CD4-positive, alpha-beta T cell treated with Interferon gamma for 1 hour (primary cell): ENCODE results near the gene REXO5.
"Not testable (repeated sequence)": the region's sequence is repeated elsewhere in the genome, so short reads cannot be mapped to it uniquely, and the experiment has no call there.

Experiments
- DNase-seq: peaks from one replicate; pipeline ENCODE4 v3.0.0-alpha.2; 2020

REXO5 gene, protein sequence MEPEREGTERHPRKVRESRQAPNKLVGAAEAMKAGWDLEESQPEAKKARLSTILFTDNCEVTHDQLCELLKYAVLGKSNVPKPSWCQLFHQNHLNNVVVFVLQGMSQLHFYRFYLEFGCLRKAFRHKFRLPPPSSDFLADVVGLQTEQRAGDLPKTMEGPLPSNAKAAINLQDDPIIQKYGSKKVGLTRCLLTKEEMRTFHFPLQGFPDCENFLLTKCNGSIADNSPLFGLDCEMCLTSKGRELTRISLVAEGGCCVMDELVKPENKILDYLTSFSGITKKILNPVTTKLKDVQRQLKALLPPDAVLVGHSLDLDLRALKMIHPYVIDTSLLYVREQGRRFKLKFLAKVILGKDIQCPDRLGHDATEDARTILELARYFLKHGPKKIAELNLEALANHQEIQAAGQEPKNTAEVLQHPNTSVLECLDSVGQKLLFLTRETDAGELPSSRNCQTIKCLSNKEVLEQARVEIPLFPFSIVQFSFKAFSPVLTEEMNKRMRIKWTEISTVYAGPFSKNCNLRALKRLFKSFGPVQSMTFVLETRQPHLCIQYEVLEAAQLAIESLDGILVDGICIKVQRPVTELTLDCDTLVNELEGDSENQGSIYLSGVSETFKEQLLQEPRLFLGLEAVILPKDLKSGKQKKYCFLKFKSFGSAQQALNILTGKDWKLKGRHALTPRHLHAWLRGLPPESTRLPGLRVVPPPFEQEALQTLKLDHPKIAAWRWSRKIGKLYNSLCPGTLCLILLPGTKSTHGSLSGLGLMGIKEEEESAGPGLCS

DNA sequence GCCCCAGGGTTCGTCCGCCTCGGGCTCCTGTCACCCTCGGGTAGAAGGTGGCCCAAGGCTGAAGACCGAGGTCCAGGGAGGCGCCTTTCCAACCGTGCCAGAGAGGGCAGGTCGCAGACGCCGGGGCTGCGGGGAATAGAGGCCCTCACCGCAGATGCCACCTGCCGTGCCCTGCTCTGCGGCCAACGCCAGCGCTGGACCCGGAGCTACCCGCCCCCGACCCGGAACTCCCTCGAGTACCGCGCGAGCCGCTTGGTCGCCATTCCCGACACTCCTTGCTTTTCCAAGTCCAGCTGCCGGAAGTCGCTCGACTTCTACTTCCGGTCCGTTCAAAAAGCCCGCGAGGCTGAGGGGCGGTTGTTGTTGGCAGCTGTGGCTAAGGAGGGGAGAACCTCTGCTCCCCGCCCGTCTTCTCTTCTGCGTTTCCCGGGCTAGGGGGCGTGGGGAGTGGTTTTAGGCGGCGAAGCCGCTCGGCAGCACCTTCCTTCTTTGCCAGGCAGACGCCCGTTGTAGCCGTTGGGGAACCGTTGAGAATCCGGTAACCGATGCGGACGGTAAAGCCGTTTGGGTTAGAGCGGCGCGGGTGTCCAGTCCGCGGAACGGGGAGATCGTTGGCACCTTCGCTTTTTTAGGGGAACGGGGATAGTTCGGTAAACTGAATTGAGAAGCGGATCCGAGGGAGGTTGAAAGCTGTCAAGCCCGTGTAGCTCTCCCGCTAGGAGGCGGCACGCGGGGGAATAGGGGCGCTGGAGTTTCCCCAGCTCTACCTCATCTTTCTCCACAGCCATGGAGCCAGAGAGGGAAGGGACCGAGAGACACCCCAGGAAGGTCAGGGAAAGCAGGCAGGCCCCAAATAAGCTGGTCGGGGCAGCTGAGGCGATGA is at the start of gene REXO5, which contains the start of gene ERI2:
Gene REXO5 (plus strand): TSS at position 360 of the 883 bp plus-strand sequence. CDS start 427 bp downstream, at position 787.
Gene ERI2 (minus strand): TSS at position 305 of the 883 bp plus-strand sequence. CDS start 42 bp downstream, at position 263.
- DNase-seq: peak; percentile 76

DNA sequence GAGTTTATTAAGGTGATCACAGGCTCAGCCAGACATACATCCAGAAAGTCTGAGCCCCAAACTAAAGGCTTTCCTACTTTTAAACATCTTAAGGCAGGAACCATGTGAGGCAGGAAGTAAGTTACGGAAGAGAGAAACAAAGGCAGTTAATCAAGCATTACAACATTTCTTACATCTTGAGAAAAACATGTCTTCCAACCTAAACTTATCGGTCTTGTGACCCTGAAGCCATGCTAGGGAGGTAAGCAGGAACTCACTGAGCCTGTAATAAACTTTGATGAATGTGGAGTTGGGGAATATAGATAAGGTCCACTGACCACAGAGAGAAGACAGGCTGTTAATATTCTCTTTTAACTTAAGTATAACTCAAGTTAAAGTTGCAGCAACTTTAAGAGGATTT is 46.0 kb upstream of the REXO5 start:
- DNase-seq: no peak

DNA sequence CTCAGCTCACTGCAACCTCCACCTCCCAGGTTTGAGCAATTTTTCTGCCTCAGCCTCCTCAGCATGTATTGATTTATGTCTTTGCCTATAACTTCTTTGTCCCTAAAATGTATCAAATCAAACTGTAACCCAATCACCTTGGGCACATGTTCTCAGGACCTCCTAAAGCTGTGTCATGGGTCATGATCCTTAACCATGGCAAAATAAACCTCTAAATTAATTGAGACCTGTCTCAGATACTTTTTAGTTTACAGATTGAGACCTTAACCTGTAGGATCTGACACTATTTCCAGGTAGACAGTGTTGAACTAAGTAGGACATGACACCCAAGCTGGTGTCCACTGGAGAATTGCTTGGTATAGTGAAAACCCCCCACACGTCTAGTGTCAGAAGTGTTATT is 45.2 kb upstream of the REXO5 start:
- no peak for DNase-seq

DNA sequence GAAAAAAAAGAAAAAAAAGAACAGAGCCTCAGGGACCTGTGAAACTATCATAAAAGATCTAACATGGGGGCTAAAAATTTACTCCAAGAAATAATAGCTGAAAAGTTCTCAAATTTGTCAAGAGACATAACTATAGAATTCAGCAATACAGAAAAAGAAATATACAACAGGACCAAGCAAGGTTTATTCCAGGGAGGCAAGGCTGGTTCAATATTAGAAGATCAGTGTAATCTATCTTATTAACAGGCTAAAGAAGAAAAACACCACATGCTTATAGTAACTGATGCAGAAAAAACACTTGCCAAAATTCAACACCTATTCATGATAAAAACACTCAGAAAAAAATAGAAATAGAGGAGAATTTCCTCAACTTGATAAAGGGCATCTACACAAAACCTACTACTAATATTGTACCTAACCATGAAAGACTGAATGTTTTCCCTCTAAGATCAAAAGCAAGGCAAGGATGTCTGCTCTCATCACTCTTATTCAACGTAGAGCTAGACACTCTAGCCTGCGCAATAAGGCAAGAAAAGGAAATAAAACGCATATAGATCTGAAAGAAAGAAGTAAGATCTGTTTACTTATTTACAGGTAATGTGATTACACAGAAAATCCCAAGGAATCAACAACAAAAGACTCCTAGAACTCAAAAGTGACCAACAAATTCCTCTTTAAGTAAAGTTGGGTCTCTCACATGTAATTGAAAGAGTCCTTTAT is 43.8 kb upstream of the REXO5 start:
- no peak for DNase-seq

DNA sequence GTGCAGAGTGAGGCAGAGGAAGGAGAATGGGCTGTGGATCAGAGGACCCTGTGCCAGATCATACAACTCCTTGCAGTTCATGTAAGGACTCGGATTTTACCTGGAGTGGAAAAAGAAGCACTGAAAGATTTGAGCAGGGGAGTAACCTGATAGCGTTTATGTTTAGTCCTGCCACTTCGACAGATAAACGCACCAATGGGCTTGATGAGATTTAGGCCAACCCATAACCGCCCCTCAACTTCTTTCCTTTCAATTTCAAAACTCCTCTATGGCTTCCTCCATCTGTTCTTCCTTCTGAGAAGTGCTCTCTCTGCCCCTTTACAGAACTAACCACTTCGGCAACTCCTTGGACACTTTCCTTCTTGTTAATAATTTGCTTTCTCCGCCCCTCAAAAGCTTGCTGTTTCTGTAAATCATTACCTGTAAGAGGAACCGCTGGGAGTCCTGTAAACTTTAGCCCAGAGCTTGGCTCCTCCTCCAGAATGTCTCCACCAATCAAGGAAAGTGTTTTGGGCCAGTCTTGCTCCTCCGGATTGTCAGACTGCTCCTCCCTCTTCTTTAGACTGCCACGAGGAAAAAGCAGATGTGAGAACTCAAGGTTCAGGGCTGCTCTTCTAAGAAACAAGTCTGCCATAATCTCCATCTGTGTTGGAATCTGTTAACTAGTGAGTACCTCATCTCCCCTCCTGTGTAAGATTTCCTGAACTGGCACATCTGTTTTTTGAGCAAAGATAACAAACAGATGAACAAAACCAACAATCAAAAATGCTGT is 42.7 kb upstream of the REXO5 start, which contains the start of gene ACSM3:
Gene ACSM3 (plus strand): TSS at position 554 of the 772 bp plus-strand sequence. CDS start 6,021 bp downstream, outside the sequence.
- peak; percentile 80 for DNase-seq

DNA sequence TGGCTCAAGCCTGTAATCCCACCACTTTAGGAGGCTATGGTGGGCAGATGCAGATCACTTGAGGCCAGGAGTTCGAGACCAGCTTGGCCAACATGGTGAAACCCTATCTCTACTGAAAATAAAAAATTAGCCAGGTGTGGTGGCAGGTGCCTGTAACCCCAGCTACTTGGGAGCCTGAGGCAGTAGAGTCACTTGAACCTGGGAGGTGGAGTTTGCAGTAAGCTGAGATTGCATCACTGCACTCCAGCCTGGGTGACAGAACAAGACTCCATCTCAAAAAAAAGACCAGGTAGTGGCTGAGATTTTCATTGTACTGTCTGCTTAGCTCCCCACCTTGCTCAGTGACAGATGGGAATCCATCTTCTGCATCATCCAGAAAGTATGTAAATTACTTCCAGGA is 41.9 kb upstream of the REXO5 start:
- DNase-seq: not testable (repeated sequence)

DNA sequence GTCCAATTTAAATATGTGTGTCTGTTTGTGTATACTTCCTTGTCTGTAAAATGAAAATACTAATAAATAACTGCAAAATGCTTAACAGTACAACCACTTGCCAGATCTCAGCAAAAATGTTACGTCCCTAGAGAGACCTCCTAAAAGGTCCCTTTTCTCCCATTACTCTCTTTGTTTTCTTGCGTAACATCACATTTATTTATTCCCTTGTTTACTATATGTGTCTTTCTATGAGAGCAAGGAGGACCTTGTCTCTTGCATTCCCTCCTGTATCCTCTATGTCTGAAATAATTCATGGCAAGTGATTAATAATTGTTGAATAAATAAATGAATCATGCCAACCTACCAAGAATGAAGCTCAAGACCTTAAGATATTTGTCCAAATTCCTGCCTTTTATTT is 40.6 kb upstream of the REXO5 start:
- no peak for DNase-seq

DNA sequence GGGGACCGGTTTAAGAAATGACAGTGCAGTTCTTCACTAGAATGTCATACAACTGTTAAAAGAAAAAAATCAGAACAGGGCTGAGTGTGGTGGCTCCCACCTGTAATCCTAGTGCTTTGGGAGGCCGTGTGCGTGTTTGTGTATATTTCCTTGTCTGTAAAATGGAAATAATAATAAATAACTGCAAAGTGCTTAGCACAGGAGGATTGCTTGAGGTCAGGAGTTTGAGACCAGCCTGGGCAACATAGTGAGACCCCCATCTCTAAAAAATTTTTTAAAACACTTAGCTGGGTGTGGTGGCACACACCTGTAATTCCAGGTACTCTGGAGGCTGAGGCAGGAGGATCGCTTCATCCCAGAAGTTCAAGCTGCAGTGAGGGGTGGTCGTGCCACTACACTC is 40.0 kb upstream of the REXO5 start:
- DNase-seq: no peak

DNA sequence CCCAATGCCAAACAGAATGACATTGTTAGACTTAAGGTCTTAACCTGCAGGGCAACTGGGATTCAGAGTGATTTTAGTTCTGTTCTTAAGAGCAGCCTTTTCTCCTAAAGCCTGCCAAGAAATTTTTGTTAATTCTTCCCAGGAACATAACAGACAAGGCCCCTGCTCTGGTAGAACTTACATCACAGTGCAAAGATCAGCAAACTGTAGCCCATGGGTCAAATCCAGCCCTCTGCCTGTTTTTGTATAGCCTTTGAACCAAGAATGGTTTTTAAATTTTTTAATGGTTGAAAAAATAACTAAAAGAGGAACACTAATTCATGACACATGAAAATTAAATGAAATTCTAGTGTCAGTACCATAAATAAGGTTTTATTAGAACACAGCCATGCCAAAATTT is 38.8 kb upstream of the REXO5 start:
- DNase-seq: no peak

DNA sequence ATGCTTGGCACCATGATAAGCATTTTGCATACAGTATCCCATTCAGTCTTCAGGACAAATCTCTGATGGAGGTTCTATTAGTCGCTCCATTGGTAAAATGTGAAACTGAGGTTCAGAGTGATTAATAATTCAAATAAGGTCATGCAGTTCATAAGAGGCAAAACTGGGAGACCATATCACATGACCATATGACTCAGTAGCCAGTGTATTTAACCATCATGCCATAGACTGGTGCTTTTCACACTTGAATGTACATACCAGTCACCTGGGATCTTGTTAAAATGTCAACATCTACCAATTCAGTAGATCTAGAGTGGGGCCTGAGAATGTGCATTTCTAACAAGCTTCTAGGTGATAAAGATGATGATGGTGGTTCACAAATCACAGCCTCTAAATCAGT is 38.2 kb upstream of the REXO5 start:
- DNase-seq: no peak

DNA sequence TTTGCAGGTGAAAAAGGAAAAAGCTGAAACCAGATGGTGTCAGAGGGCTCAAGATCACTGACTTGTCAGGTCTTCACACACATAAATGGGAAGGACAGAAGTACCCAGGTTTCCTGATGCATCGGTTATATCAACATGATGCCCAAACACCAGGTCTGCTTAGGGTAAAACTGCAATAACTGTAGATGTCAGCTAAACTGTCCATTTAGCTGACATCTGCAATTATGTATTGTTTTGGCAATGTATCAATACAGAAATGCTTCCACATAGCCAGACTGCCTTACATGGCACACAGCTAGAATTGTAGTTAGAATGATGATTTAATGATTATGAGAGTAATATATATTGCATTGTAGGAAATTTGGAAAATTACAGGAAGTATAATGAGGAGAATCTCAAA is 37.5 kb upstream of the REXO5 start:
- no peak for DNase-seq

DNA sequence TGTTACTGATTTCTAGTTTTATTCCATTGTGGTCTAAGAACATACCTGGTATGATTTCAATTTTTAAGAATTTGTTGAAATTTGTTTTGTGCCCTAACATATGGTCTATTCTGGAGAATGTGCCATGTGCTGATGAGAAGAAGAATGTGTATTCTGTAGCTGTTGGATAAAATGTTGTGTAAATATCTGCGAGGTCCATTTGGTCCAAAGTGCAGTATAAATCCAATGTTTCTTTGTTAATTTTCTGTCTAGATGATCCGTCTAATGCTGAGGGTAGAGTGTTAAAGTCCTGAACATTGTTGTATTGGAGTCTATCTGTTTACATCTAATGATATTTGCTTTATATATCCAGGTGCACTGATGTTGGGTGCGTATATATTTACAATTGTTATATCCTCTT is 32.6 kb upstream of the REXO5 start:
- DNase-seq: no peak

DNA sequence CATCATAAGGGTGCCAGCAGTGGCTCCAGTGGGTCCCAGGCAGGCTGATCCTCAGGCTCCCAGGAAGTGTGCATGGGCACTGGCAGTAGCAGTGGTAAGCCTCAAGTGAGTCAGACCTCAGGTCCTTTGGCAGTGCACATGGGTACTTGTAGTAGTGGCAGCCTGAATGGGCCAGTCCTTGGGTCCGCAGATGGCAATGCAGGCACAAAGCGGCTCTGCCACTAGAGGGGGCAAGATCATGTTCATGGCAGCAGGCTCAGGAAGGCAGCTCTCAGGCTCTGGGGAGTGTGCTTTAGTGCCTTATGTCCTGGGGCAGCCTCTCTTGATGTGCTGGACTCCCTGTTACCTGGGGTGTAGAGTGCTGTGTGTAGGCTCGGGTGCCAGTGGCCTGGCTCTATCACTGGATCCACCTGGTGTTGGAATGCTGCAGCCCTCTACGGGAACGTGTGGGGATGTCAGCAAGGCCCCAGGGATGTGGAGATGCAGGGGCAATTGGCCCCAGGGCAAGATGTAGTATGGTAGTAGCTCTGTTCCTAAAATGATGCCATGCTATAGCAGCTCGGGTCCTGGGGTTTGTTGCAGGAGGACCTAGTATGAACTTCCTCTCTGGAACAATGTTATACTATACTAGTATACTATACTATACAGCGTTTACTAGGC is 31.5 kb upstream of the REXO5 start:
- peak; percentile 48 for DNase-seq

DNA sequence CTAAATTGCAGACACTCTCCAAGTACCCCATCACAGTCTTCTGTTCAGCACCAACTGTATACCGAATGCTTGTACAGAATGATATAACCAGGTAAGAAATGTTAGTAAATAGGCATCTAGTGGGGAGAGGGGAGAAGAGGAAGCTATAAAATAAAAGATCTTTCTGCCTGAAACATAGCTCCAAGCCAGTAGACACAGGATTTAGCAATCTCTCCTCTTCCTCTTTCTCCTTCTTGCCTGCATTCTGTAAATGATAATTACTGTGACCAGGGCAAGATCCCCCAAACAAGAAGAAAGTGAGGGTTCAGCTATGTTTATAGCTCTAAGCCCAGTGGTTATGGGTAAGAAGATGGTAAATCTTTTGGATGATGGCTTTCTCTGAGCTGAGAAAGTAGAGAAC is 24.6 kb upstream of the REXO5 start:
- DNase-seq: no peak

DNA sequence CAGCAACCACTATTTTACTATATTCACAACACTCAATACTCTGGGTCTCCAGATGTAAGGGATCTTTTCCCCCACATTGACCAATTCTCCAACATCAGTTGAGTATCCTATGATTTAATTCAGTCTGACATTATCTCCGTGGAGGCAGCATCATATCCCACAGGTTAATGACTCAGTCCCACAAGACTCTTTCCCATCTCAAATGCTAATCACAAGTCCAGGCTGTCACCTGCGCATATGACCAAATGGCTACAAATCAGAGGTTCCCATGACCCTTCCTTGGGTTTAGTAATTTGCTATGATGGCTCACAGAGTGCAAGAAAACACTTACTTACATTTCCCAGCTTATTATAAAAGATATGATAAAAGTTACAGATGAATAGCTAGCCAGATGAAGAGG is 23.9 kb upstream of the REXO5 start:
- DNase-seq: no peak

DNA sequence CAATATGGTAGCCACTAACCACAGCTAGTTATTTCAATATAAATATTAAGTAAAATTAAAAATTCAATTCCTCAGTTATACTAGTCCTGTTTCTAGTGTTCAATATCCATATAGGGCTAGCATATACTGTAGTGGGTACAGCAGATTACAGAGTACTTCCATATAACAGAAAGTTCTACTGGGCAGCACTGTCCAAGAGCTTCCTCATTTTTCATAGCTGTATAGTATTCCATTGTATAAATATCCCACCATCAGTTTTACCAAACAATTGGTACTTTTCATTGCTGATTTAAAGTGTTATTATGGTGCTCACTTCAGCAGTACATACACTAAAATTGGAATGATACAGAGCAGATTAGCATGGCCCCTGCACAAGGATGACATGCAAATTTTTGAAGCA is 22.1 kb upstream of the REXO5 start:
- no peak for DNase-seq

DNA sequence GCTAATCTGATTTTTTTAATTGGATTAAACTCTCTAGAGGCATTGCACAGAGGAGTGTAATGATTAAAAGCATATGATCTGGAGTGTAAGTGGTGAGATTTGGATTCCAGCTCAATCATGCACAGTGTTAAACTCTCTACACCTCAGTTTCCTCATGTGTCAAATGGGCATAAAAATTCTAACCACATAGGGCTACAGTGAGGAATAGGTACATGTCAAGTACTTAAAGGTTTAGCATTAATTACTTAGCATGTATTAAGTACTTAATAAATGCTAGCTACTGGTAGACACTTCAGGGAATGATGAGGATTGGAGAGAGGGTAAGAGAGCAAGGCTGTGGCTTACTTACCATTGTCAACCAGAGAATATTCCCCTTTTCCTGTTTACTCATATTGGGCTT is 17.2 kb upstream of the REXO5 start:
- no peak for DNase-seq

DNA sequence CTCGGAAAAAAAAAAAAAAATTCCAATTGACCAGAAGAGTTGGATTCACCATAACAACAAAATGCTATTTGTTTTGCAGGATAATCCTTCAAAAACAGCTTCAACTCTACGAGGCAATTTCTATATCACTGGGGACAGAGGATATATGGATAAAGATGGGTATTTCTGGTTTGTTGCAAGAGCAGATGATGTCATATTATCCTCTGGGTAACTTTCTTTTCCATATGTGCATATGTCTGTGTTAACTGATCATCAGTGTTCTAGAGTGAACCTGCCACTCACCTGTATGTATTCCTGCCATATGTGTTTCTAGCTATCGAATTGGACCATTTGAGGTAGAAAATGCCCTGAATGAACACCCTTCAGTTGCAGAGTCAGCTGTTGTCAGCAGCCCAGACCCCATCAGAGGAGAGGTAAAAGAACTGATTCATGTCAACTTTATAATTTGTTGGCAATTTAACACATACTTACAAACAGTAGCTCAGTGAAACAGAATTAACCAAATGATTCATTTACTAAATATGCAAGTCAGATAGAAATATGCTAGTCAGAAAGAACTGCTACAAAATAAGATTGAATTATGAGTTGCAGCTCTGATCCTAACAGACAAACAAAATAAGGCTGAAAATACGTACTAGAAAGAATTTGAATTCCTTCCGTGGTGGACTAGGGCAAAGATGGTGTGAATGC is 14.3 kb upstream of the REXO5 start:
- DNase-seq: no peak

DNA sequence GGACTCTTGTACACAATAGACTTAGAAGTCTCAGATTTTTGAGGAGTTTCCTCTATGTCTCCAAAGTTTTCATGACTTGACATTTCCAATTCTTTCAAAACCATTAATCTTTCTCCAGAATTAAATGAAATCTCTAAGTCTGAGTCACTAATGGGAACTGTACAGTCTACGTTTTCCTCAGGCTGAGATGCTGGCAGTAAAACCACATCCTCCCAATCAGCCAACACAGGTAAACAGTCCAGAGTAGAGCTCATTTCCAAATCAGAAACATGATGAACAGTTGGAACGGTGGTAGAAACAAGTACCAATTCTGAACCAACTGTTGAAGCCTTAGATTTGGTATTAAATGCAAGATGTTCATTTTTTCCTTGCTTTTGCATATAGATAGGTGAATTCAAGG is 8.0 kb upstream of the REXO5 start:
- DNase-seq: no peak

DNA sequence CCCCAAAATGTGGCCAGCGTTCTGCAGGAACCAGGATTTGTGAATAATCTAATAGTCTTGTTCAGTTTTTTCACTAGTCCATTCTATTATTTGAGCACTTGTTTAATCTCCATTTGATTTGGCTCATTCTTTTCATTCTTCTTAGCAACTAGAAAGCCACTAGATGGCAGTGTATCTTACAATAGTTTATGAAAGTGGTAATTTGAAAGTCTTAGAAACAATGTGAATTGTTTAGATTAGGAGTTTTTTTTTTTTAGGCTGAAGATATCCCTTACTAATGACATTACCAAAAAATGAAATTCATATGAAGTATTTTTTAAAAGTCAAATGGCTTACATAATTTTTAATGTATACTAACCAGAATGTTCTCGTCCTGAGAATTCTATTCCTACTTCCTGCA is 6.7 kb upstream of the REXO5 start:
- no peak for DNase-seq
